ENCODE results near the gene RAB17. TPM values are rescaled to one million over a fixed set of nuclear protein-coding genes. Genes with fewer than 3 reads are reported as not detected.

RAB17 gene
- polyA plus RNA-seq, 1 donor (not counting 4 experiments of a cell fraction or from before 2014, with no cell fraction given): 2.4 TPM

GRCh38 chr2:237527233-237527632 is 63.3 kb downstream of the RAB17 start:
- no peak overlapping the region for H3K27ac ChIP-seq (ENCODE audit: control insufficient read depth, insufficient read depth, low read length)
- TF ChIP-seq CTCF (optimal IDR thresholded peaks at IDR 0.05 in 1 of 3, IDR thresholded peaks at IDR 0.05 in 1 of 3, conservative IDR thresholded peaks at IDR 0.05 in 1 of 3; ENCODE audit: extremely low read depth in 1 of 3, insufficient read depth in 2 of 3, low read length in 3 of 3): no peak
- TF ChIP-seq EZH2 (IDR thresholded peaks at IDR 0.05; ENCODE audit: low read length): no peak
- H3K79me2 ChIP-seq (ENCODE audit: control insufficient read depth, insufficient read depth, low read length): no peaks in the 10 kb centered on the region
- DNase-seq (ENCODE audit: low read depth, low spot score) (no peak), FAIRE-seq (no peak)
- no peaks in the 10 kb centered on the region for H3K9me3 ChIP-seq (ENCODE audit: control insufficient read depth, low read depth, low read length)
- H3K4me2 ChIP-seq (ENCODE audit: control insufficient read depth, extremely low read depth, insufficient read depth, low read depth, low read length): no peak overlapping the region
- H4K20me1 ChIP-seq (ENCODE audit: control insufficient read depth, extremely low read depth, insufficient read depth, low read length): no peaks in the 10 kb centered on the region
- H3K4me1 ChIP-seq (ENCODE audit: control insufficient read depth, extremely low read depth, insufficient read depth, low read length): peaks cover 7% of the 10 kb centered on the region
- H3K36me3 ChIP-seq (ENCODE audit: control insufficient read depth in 2 of 2, extremely low read depth in 1 of 2, insufficient read depth in 2 of 2, low read length in 2 of 2): no peaks in the 10 kb centered on the region
- H3K27me3 ChIP-seq (ENCODE audit: control insufficient read depth, extremely low read depth, insufficient read depth, low read length): no peaks in the 10 kb centered on the region
- dilution Hi-C loops (cut with MboI; ENCODE audit: extremely low pct_ligation_motif_present, low sequenced_read_pairs): no loop called here
- H3K9ac ChIP-seq (ENCODE audit: control insufficient read depth, extremely low read depth, insufficient read depth, low read length): no peak overlapping the region
- no peak overlapping the region for H2AFZ ChIP-seq (ENCODE audit: control insufficient read depth, low read length)
- H3K4me3 ChIP-seq (ENCODE audit: control insufficient read depth in 2 of 3, extremely low read depth in 1 of 3, insufficient read depth in 2 of 3, low read depth in 1 of 3, low read length in 3 of 3): no peak overlapping the region
- no peaks in the 10 kb centered on the region for H3K9me1 ChIP-seq (ENCODE audit: control insufficient read depth, extremely low read depth, insufficient read depth, low read length)

- H3K9ac ChIP-seq (ENCODE audit: control insufficient read depth, extremely low read depth, insufficient read depth, low read length): no peak overlapping the region
- TF ChIP-seq EZH2 (IDR thresholded peaks at IDR 0.05; ENCODE audit: low read length) (no peak), CTCF (optimal IDR thresholded peaks at IDR 0.05 in 1 of 3, IDR thresholded peaks at IDR 0.05 in 1 of 3, conservative IDR thresholded peaks at IDR 0.05 in 1 of 3; ENCODE audit: extremely low read depth in 1 of 3, insufficient read depth in 2 of 3, low read length in 3 of 3) (no peak)
- FAIRE-seq (no peak), DNase-seq (ENCODE audit: low read depth, low spot score) (no peak)
- H3K4me3 ChIP-seq (ENCODE audit: control insufficient read depth in 2 of 3, extremely low read depth in 1 of 3, insufficient read depth in 2 of 3, low read depth in 1 of 3, low read length in 3 of 3): no peak overlapping the region
- H3K4me2 ChIP-seq (ENCODE audit: control insufficient read depth, extremely low read depth, insufficient read depth, low read depth, low read length): no peak overlapping the region
- H3K27ac ChIP-seq (ENCODE audit: control insufficient read depth, insufficient read depth, low read length): no peak overlapping the region
- no peaks in the 10 kb centered on the region for H3K79me2 ChIP-seq (ENCODE audit: control insufficient read depth, insufficient read depth, low read length)
- H2AFZ ChIP-seq (ENCODE audit: control insufficient read depth, low read length): no peak overlapping the region
- no peaks in the 10 kb centered on the region for H4K20me1 ChIP-seq (ENCODE audit: control insufficient read depth, extremely low read depth, insufficient read depth, low read length)
- dilution Hi-C loops (cut with MboI; ENCODE audit: extremely low pct_ligation_motif_present, low sequenced_read_pairs): no loop called here
- no peaks in the 10 kb centered on the region for H3K9me3 ChIP-seq (ENCODE audit: control insufficient read depth, low read depth, low read length)
- no peaks in the 10 kb centered on the region for H3K27me3 ChIP-seq (ENCODE audit: control insufficient read depth, extremely low read depth, insufficient read depth, low read length)
- H3K9me1 ChIP-seq (ENCODE audit: control insufficient read depth, extremely low read depth, insufficient read depth, low read length): no peaks in the 10 kb centered on the region
- H3K36me3 ChIP-seq (ENCODE audit: control insufficient read depth in 2 of 2, extremely low read depth in 1 of 2, insufficient read depth in 2 of 2, low read length in 2 of 2): no peaks in the 10 kb centered on the region
- no peaks in the 10 kb centered on the region for H3K4me1 ChIP-seq (ENCODE audit: control insufficient read depth, extremely low read depth, insufficient read depth, low read length)
Observed at GRCh38 chr2:237525559-237526157, 64.9 kb downstream of the RAB17 start.

Measured in keratinocyte (primary cell).